Endothelial cell of coronary artery (primary cell): ENCODE measurements around the gene TPR. TPM values are rescaled to one million over a fixed set of nuclear protein-coding genes. Genes with fewer than 3 reads are reported as not detected.

ENCODE experiments used
- total RNA-seq: library from RNA; depleted of rRNA; stranded (reverse); fragments of >200 nt; gene quantifications from 2 replicates; pipeline ENCODE4 v1.2.3, GENCODE V29; 2014

The TPR gene
- 82.7 and 83.6 TPM in 2 replicates for total RNA-seq

DNA sequence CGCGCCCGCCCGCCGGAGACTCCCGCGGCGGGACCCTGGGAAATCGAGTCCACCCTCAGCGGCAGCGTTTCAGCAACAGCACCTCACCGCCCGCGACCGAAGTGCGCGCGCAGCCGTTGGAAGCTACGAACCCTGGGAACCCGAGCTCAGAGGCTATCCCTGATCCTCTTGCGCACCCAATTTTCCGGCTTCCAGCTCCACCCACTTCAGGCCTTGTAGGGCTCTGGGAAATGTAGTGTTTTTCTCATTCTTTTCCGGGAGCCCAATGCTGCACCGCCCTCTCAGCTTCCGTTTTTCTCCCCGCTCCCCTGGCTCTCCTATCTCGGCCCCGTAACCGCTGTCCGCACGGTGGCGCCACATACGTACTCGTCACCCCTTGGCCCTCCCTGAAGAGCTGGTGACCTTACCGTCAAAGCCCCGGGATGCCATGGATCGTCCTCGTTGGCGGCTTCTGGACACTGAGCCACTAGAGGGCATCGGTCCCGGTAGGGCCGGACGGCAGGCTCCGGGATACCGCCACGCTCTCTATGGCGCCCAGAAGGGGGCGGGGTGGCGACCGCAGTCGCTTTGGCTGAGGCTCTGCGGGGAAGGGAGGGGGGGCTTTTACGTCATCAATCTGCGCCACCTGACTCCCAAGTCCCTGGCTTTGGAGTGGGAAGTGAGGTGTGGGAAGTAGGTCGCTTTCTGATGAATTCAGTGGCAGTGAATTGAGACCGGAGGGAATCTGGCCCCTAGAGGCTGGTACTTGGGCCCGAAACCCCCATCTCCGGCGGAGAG is at the start of gene TPR, which contains the start of gene ODR4:
TSS of gene TPR (minus strand) at position 102 of the 777 bp plus-strand sequence. CDS start 225 bp downstream, outside the sequence.
TSS of gene ODR4 (plus strand) at position 687 of the 777 bp plus-strand sequence. CDS start 3,948 bp downstream, outside the sequence.

DNA sequence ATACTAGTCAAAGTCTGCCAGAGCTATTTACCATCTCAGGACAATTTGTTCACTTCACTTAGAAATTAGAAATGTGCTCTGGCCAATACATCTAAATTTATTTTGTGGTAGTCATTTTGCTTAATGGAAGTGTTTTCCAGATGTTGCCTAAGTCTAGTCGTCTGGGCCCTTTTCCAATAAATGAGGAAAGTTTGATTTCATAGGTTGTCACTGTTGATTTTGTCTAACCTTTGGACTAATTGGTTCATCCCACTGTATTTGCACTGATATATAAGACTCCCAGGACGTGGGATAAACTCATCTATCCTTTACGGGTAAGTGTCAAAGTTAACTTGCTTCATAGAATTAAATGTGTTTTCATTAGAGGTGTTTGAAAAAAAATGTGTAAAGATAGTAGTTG is 79.1 kb downstream of the TPR start, which contains the start of gene PRG4:
TSS of gene PRG4 (plus strand) at position 300 of the 400 bp plus-strand sequence.

Other genes starting within 250 kb of the TPR start
- under 0.01 TPM in 1 of 2 replicates, not detected in the other for gene PRG4, start 79.0 kb downstream of the TPR start, total RNA-seq
- gene ODR4, start 585 bp upstream of the TPR start, total RNA-seq: 14.7 and 20.6 TPM in 2 replicates
- not detected in 2 replicates for gene PDC, start 85.9 kb upstream of the TPR start, total RNA-seq